Naive thymus-derived CD4-positive, alpha-beta T cell (primary cell): Measurements from ENCODE around the gene GET4. TPM values are rescaled to one million over a fixed set of nuclear protein-coding genes. Genes with fewer than 3 reads are reported as not detected.
A peak's percentile ranks its signal among the peaks of the same experiment; 100 is the strongest.

Source experiments
- ATAC-seq: fragments of 150-1000 bp; cut with Tn5 transposase; 2 replicates; pipeline ENCODE4 v1.10.0; 2021; ENCODE audit warnings: mild to moderate bottlenecking, moderate library complexity
- CTCF ChIA-PET: fragments of 350-600 bp; sonication (Branson Sonifier 250); formaldehyde crosslinking; loops from one replicate; lab custom pipeline; 2021; ENCODE audit warnings: antibody characterized with exemption; lab: Charles Lee
- POLR2A ChIA-PET: fragments of 350-600 bp; sonication (Branson Sonifier 250); formaldehyde crosslinking; loops from one replicate; lab custom pipeline; 2021; ENCODE audit warnings: antibody characterized with exemption, inconsistent platforms; lab: Charles Lee
- DNase-seq, 9 donors: peaks; one replicate each; pipeline versions ENCODE4 v3.0.0 to v3.0.0-alpha.2; 2020 to 2022; ENCODE audit warnings: mixed read lengths in 1 of 9
- H3K27ac ChIP-seq: one replicate; pipeline ENCODE4 v1.7.0; 2013; ENCODE audit warnings: mild to moderate bottlenecking, low read depth, low read length, moderate library complexity
- H3K27me3 ChIP-seq, 2 donors: one replicate each; pipeline ENCODE4 v1.7.0; 2013; ENCODE audit warnings: low read length in 2 of 2, mild to moderate bottlenecking in 2 of 2, moderate library complexity in 2 of 2; ENCODE audit not compliant: control insufficient read depth in 2 of 2, insufficient read depth in 2 of 2
- H3K36me3 ChIP-seq, 3 experiments: 1 replicate in 2 of 3; 2 replicates in 1 of 3; pipeline ENCODE4 v1.7.0; 2013; ENCODE audit warnings: low read length in 3 of 3, mild to moderate bottlenecking in 3 of 3, moderate library complexity in 1 of 3; ENCODE audit not compliant: insufficient read depth in 3 of 3, control insufficient read depth in 2 of 3
- H3K4me1 ChIP-seq, 2 donors: one replicate each; pipeline ENCODE4 v1.7.0; 2013; ENCODE audit warnings: low read length in 2 of 2, mild to moderate bottlenecking in 2 of 2, moderate library complexity in 1 of 2; ENCODE audit not compliant: control insufficient read depth in 2 of 2, insufficient read depth in 2 of 2
- H3K4me3 ChIP-seq: 2 replicates; pipeline ENCODE4 v1.7.0; 2013; ENCODE audit warnings: mild to moderate bottlenecking, low read length
- H3K9me3 ChIP-seq, 3 experiments: 1 replicate in 2 of 3; 2 replicates in 1 of 3; pipeline ENCODE4 v1.7.0; 2013; ENCODE audit warnings: low read length in 3 of 3; ENCODE audit not compliant: control insufficient read depth in 2 of 3
- H3K27ac Mint-ChIP-seq, 9 donors: one replicate each; pipeline ENCODE4 v1.8.0; 2020 to 2022; ENCODE audit warnings: mixed read lengths in 9 of 9, mild to moderate bottlenecking in 8 of 9, moderate library complexity in 5 of 9, inconsistent platforms in 2 of 9
- H3K27me3 Mint-ChIP-seq, 5 donors: one replicate each; pipeline ENCODE4 v1.8.0; 2021 to 2022; ENCODE audit warnings: mixed read lengths in 5 of 5, mild to moderate bottlenecking in 1 of 5
- H3K36me3 Mint-ChIP-seq, 5 donors: one replicate each; pipeline ENCODE4 v1.8.0; 2020 to 2022; ENCODE audit warnings: mixed read lengths in 5 of 5, mild to moderate bottlenecking in 3 of 5, inconsistent platforms in 1 of 5
- H3K4me1 Mint-ChIP-seq, 7 donors: one replicate each; pipeline ENCODE4 v1.8.0; 2020 to 2022; ENCODE audit warnings: mixed read lengths in 7 of 7, mild to moderate bottlenecking in 3 of 7, inconsistent platforms in 1 of 7
- H3K4me3 Mint-ChIP-seq, 10 donors: one replicate each; pipeline ENCODE4 v1.8.0; 2020 to 2022; ENCODE audit warnings: mild to moderate bottlenecking in 10 of 10, mixed read lengths in 10 of 10, moderate library complexity in 6 of 10, inconsistent platforms in 2 of 10
- H3K9me3 Mint-ChIP-seq, 11 donors: one replicate each; pipeline ENCODE4 v1.8.0; 2020 to 2022; ENCODE audit warnings: mixed read lengths in 11 of 11, mild to moderate bottlenecking in 4 of 11, inconsistent platforms in 1 of 11, moderate library complexity in 1 of 11
- intact Hi-C, 2 donors: fragments of 100-400 bp; cut with micrococcal nuclease; formaldehyde crosslinking; loops; one replicate each; pipeline ENCODE4 v1.15.1; 2023
- polyA plus RNA-seq, 2 donors: library from polyadenylated mRNA; unstranded; fragments of 300-500 nt; fragmentation: Illumina TruSeq; gene quantifications; one replicate each; pipeline ENCODE4 v1.2.3, GENCODE V29; 2021
- total RNA-seq, 6 experiments: library from RNA in 5 of 6; stranded (reverse) in 5 of 6; gene quantifications; 1 replicate in 5 of 6; 2 replicates in 1 of 6; pipeline ENCODE4 v1.2.3 and lab custom pipeline; 2021 to 2026

Gene GET4
- total and polyA plus RNA-seq, 7 experiments from 2014 or later: 20.5 to 82.1 (median 51.8) TPM

- POLR2A ChIA-PET: interaction anchor here (0.7 kb wide), 1 partner anchor 22 kb away, joined by 4 read pairs; no protein-coding TSS in a partner anchor
- CTCF ChIA-PET: no interaction called here
- H3K36me3 Mint-ChIP-seq: peaks cover 0 to 13% (median 7%) of the 10 kb centered on the region in 5 donors
- peak; percentile 79 for ATAC-seq
- Histone ChIP-seq H3K36me3 (peaks cover 0 to 30% (median 2%) of the 10 kb centered on the region in 3 experiments), H3K4me1 (no peaks in the 10 kb centered on the region), H3K27ac (no peak overlapping the region), H3K9me3 (no peaks in the 10 kb centered on the region), H3K4me3 (no peak overlapping the region), H3K27me3 (no peaks in the 10 kb centered on the region)
- H3K4me1 Mint-ChIP-seq: peaks cover 0 to 2% (median 0%) of the 10 kb centered on the region in 7 donors
- peak in 2 of 9 donors; percentile 33 to 68 for DNase-seq
- H3K27ac Mint-ChIP-seq: no peak overlapping the region
- intact Hi-C loops: loop anchor here in 1 of 2 donors (2.0 kb wide), 1 partner anchor 73 kb away; the partner anchor contains the start of gene COX19
- H3K9me3 Mint-ChIP-seq: peaks cover 0 to 2% (median 0%) of the 10 kb centered on the region in 11 donors
- H3K4me3 Mint-ChIP-seq: no peak overlapping the region
- H3K27me3 Mint-ChIP-seq: peaks cover 0 to 2% (median 0%) of the 10 kb centered on the region in 5 donors
Observed at GRCh38 chr7:901388-902154, 25.2 kb downstream of the GET4 start.

- intact Hi-C loops: no loop called here
- H3K9me3 ChIP-seq: no peaks in the 10 kb centered on the region
- no peaks in the 10 kb centered on the region for H3K27me3 ChIP-seq
- Mint-ChIP-seq H3K9me3 (peaks cover 0 to 3% (median 0%) of the 10 kb centered on the region in 11 donors), H3K27me3 (peaks cover 0 to 2% (median 0%) of the 10 kb centered on the region in 5 donors), H3K4me1 (peaks cover 0 to 2% (median 0%) of the 10 kb centered on the region in 7 donors), H3K27ac (no peak overlapping the region), H3K36me3 (peaks cover 0 to 9% (median 7%) of the 10 kb centered on the region in 5 donors), H3K4me3 (no peak overlapping the region)
- DNase-seq: no peak
- no peak overlapping the region for H3K27ac ChIP-seq
- peaks cover 0 to 16% (median 0%) of the 10 kb centered on the region in 3 experiments for H3K36me3 ChIP-seq
- no peak for ATAC-seq
- CTCF ChIA-PET: no interaction called here
- POLR2A ChIA-PET: interaction anchor here (1.4 kb wide), 1 partner anchor 20 kb away, joined by 3 read pairs; no protein-coding TSS in a partner anchor
- no peaks in the 10 kb centered on the region for H3K4me1 ChIP-seq
- H3K4me3 ChIP-seq: no peak overlapping the region
Observed at GRCh38 chr7:902996-903395, 26.6 kb downstream of the GET4 start.

GRCh38 chr7:903921-904755, 27.8 kb downstream of the GET4 start:
- H3K36me3 ChIP-seq: peaks cover 0 to 4% (median 0%) of the 10 kb centered on the region in 3 experiments
- Mint-ChIP-seq H3K9me3 (peaks cover 0 to 2% (median 0%) of the 10 kb centered on the region in 11 donors), H3K27ac (no peak overlapping the region), H3K27me3 (peaks cover 0 to 2% (median 0%) of the 10 kb centered on the region in 5 donors), H3K4me1 (peaks cover 0 to 4% (median 0%) of the 10 kb centered on the region in 7 donors), H3K36me3 (peaks cover 0 to 9% (median 7%) of the 10 kb centered on the region in 5 donors), H3K4me3 (no peak overlapping the region)
- no peaks in the 10 kb centered on the region for H3K27me3 ChIP-seq
- no peak overlapping the region for H3K4me3 ChIP-seq
- ChIA-PET POLR2A (interaction anchor here (1.4 kb wide), 1 partner anchor 18 kb away, joined by 3 read pairs; no protein-coding TSS in a partner anchor), CTCF (no interaction called here)
- intact Hi-C loops: no loop called here
- H3K27ac ChIP-seq: no peak overlapping the region
- ATAC-seq (no peak), DNase-seq (no peak)
- H3K9me3 ChIP-seq: no peaks in the 10 kb centered on the region
- H3K4me1 ChIP-seq: peaks cover 0 to 6% of the 10 kb centered on the region in 2 donors

DNA sequence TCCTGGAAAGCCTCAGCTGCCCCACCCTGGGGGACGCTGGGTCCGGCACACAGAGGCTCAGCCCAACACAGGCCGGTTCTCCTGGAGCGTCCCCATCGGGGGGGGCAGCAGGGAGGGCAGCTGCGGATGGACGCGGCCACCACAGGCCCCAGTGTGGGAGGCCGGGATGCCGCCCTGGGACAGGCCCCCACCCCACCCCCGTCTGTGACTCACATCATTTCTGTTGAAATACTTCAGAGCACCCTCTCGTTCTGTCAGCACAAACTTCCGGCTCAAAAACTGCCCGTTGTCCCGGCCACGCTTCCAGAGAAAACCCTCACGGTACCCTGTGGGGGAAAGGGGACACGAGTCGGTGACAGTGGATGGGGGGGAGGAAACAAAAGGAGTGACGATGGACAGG, 28.5 kb downstream of the GET4 start:
- no peak overlapping the region for H3K27ac Mint-ChIP-seq
- H3K4me3 Mint-ChIP-seq: no peak overlapping the region
- H3K36me3 ChIP-seq: no peaks in the 10 kb centered on the region
- H3K36me3 Mint-ChIP-seq: peaks cover 0 to 9% (median 7%) of the 10 kb centered on the region in 5 donors
- POLR2A ChIA-PET: no interaction called here
- no peak for DNase-seq
- peaks cover 0 to 2% (median 0%) of the 10 kb centered on the region in 11 donors for H3K9me3 Mint-ChIP-seq
- intact Hi-C loops: no loop called here
- CTCF ChIA-PET: no interaction called here
- H3K9me3 ChIP-seq: no peaks in the 10 kb centered on the region
- H3K27ac ChIP-seq: no peak overlapping the region
- no peak for ATAC-seq
- peaks cover 0 to 2% (median 0%) of the 10 kb centered on the region in 5 donors for H3K27me3 Mint-ChIP-seq
- H3K4me1 ChIP-seq: peaks cover 0 to 6% of the 10 kb centered on the region in 2 donors
- peaks cover 0 to 5% (median 2%) of the 10 kb centered on the region in 7 donors for H3K4me1 Mint-ChIP-seq
- H3K27me3 ChIP-seq: no peaks in the 10 kb centered on the region
- H3K4me3 ChIP-seq: no peak overlapping the region

- DNase-seq (peak in 1 of 9 donors; percentile 25), ATAC-seq (no peak)
- Histone ChIP-seq H3K9me3 (no peaks in the 10 kb centered on the region), H3K4me3 (no peak overlapping the region), H3K27me3 (no peaks in the 10 kb centered on the region), H3K27ac (no peak overlapping the region), H3K4me1 (peaks cover 0 to 11% of the 10 kb centered on the region in 2 donors), H3K36me3 (no peaks in the 10 kb centered on the region)
- Mint-ChIP-seq H3K4me1 (peaks cover 0 to 11% (median 9%) of the 10 kb centered on the region in 7 donors), H3K27me3 (peaks cover 0 to 2% (median 0%) of the 10 kb centered on the region in 5 donors), H3K27ac (no peak overlapping the region), H3K9me3 (peaks cover 0 to 2% (median 0%) of the 10 kb centered on the region in 11 donors), H3K36me3 (peaks cover 0 to 9% (median 7%) of the 10 kb centered on the region in 5 donors), H3K4me3 (peak overlapping the region in 1 of 10 donors; percentile 46)
- ChIA-PET CTCF (interaction anchor here (1.0 to 2.1 kb wide), 2 partner anchors 86 to 159 kb away, joined by 4 read pairs; no protein-coding TSS in a partner anchor), POLR2A (no interaction called here)
- intact Hi-C loops: no loop called here
Observed at GRCh38 chr7:906776-907157, 30.4 kb downstream of the GET4 start.
